PC-3 (cell line): Measurements from ENCODE around the gene LIG1. TPM values are rescaled to one million over a fixed set of nuclear protein-coding genes. Genes with fewer than 3 reads are reported as not detected.

Experiments used
- ATAC-seq: fragments of 200-7000 bp; cut with Tn5 transposase; 2 replicates; pipeline ENCODE4 v1.9.1; 2020; ENCODE audit warnings: mild to moderate bottlenecking, moderate library complexity
- BruUV-seq: library from RNA; stranded (reverse); fragments of 400-500 nt; replicated peaks from 2 replicates; lab custom pipeline; 2021; lab: Mats Ljungman, UMichigan
- CTCF ChIA-PET: fragments of 300-600 bp; sonication (Branson Sonifier 250); formaldehyde crosslinking; loops from one replicate; lab custom pipeline; 2022; ENCODE audit warnings: antibody characterized with exemption; lab: Charles Lee
- POLR2A ChIA-PET: fragments of 300-600 bp; sonication (Branson Sonifier 250); formaldehyde crosslinking; loops from one replicate; lab custom pipeline; 2022; ENCODE audit warnings: antibody characterized with exemption; ENCODE audit not compliant: unreplicated experiment; lab: Charles Lee
- DNase-seq: peaks from one replicate; pipeline ENCODE4 v3.0.0-alpha.2; 2015
- H2AFZ ChIP-seq: fragments of 300-600 bp; sonication (generic); 2 replicates; pipeline ENCODE4 v1.6.0; 2016; ENCODE audit warnings: antibody characterized with exemption, low read length
- H3F3A ChIP-seq: fragments of 300-600 bp; sonication (generic); one replicate; pipeline ENCODE4 v1.6.0; 2017; ENCODE audit warnings: antibody characterized with exemption, low read length, control low read depth, mild to moderate bottlenecking; ENCODE audit not compliant: unreplicated experiment
- H3K27ac ChIP-seq: fragments of 300-600 bp; sonication (generic); 2 replicates; pipeline ENCODE4 v1.5.1; 2016; ENCODE audit warnings: mild to moderate bottlenecking, low read length
- H3K27me3 ChIP-seq: fragments of 300-600 bp; sonication (generic); 2 replicates; pipeline ENCODE4 v1.6.1; 2016; ENCODE audit warnings: low read length, mixed read lengths
- H3K36me3 ChIP-seq: fragments of 300-600 bp; sonication (generic); 2 replicates; pipeline ENCODE4 v1.6.1; 2016; ENCODE audit warnings: low read depth, mixed run types, low read length, mixed read lengths
- H3K4me1 ChIP-seq: fragments of 300-600 bp; sonication (generic); 2 replicates; pipeline ENCODE4 v1.5.1; 2016; ENCODE audit warnings: low read length; ENCODE audit not compliant: insufficient read depth
- H3K4me2 ChIP-seq: fragments of 300-600 bp; sonication (generic); 2 replicates; pipeline ENCODE4 v1.6.0; 2016; ENCODE audit warnings: low read length
- H3K4me3 ChIP-seq: fragments of 300-600 bp; sonication (generic); 2 replicates; pipeline ENCODE4 v1.5.1; 2016; ENCODE audit warnings: mild to moderate bottlenecking, low read length, mixed read lengths
- H3K79me2 ChIP-seq: fragments of 300-600 bp; sonication (generic); 2 replicates; pipeline ENCODE4 v1.6.1; 2017; ENCODE audit warnings: low read length, mixed read lengths
- H3K9ac ChIP-seq: fragments of 300-600 bp; sonication (generic); 2 replicates; pipeline ENCODE4 v1.6.0; 2016; ENCODE audit warnings: mild to moderate bottlenecking, low read length
- H3K9me2 ChIP-seq: fragments of 300-600 bp; sonication (generic); replicated peaks from 2 replicates; pipeline ENCODE4 v1.6.1; 2016; ENCODE audit warnings: mixed run types, low read length, mixed read lengths
- H3K9me3 ChIP-seq: fragments of 300-600 bp; sonication (generic); 2 replicates; pipeline ENCODE4 v1.6.1; 2016; ENCODE audit warnings: low read length, mixed read lengths
- H4K20me1 ChIP-seq: fragments of 300-600 bp; sonication (generic); 2 replicates; pipeline ENCODE4 v1.6.1; 2016; ENCODE audit warnings: low read length, mixed read lengths
- EZH2 ChIP-seq: fragments of 300-600 bp; sonication (generic); IDR thresholded peaks from one replicate; pipeline ENCODE4 v1.6.1; 2017; ENCODE audit warnings: antibody characterized with exemption, mild to moderate bottlenecking, low read length; ENCODE audit not compliant: unreplicated experiment
- EZH2phosphoT487 ChIP-seq: fragments of 300-600 bp; sonication (generic); IDR thresholded peaks from 2 replicates; pipeline ENCODE4 v1.6.1; 2018; ENCODE audit warnings: mild to moderate bottlenecking, antibody characterized with exemption, low read length, borderline replicate concordance
- intact Hi-C: fragments of 100-400 bp; cut with micrococcal nuclease; formaldehyde crosslinking; loops from 2 replicates; pipeline ENCODE4 v1.9.0; 2023
- total RNA-seq: library from RNA; depleted of rRNA; stranded (reverse); fragments of >200 nt; gene quantifications from 2 replicates; pipeline ENCODE4 v1.2.3, GENCODE V29; 2014
- TF ChIP-seq, protein P1 (sequence below): fragments of 300-600 bp; sonication (generic); conservative IDR thresholded peaks from 2 replicates; pipeline ENCODE4 v1.5.1; 2017; ENCODE audit warnings: antibody characterized with exemption, low read depth, mild to moderate bottlenecking, low read length

Gene LIG1
- total RNA-seq, 1 experiment from 2014 or later = 67.5 TPM

DNA sequence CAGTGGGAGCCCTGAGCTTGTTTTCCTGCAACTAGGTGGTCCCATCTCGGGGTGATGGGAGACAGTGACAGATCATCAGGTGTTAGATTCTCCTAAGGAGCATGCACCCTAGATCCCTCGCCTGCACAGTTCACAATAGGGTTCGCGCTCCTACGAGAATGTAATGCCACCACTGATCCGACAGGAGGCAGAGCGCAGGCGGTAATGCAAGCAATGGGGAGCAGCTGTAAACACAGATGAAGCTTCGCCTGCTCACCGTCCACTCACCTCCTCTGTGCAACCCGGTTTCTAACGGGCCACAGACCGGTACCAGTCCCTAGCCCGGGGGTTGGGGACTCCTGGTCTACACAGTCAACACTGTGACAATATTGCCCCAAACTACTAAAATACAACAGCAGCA lies 46.8 kb upstream of the LIG1 start:
- H3K79me2 ChIP-seq = no peaks in the 10 kb centered on the region
- no peak overlapping the region for H3K27ac ChIP-seq
- H3K9ac ChIP-seq = no peak overlapping the region
- POLR2A ChIA-PET = no interaction called here
- 0 out of 2 replicates have a peak, but pooled peaks cover 8% of the 10 kb centered on the region for H3K4me1 ChIP-seq
- TF ChIP-seq EZH2 (no peak), EZH2phosphoT487 (no peak)
- TF ChIP-seq, protein P1, sequence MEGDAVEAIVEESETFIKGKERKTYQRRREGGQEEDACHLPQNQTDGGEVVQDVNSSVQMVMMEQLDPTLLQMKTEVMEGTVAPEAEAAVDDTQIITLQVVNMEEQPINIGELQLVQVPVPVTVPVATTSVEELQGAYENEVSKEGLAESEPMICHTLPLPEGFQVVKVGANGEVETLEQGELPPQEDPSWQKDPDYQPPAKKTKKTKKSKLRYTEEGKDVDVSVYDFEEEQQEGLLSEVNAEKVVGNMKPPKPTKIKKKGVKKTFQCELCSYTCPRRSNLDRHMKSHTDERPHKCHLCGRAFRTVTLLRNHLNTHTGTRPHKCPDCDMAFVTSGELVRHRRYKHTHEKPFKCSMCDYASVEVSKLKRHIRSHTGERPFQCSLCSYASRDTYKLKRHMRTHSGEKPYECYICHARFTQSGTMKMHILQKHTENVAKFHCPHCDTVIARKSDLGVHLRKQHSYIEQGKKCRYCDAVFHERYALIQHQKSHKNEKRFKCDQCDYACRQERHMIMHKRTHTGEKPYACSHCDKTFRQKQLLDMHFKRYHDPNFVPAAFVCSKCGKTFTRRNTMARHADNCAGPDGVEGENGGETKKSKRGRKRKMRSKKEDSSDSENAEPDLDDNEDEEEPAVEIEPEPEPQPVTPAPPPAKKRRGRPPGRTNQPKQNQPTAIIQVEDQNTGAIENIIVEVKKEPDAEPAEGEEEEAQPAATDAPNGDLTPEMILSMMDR = no peak
- intact Hi-C loops = no loop called here
- H3K9me2 ChIP-seq = no peaks in the 10 kb centered on the region
- ATAC-seq (no peak), DNase-seq (no peak)
- no peak overlapping the region for H3K4me3 ChIP-seq
- H3K4me2 ChIP-seq = no peak overlapping the region
- no peak overlapping the region for H2AFZ ChIP-seq
- no TSS peak for BruUV-seq
- H3F3A ChIP-seq = no peaks in the 10 kb centered on the region
- H3K27me3 ChIP-seq = no peaks in the 10 kb centered on the region
- H4K20me1 ChIP-seq = no peaks in the 10 kb centered on the region
- no peaks in the 10 kb centered on the region for H3K36me3 ChIP-seq
- CTCF ChIA-PET = no interaction called here
- H3K9me3 ChIP-seq = no peaks in the 10 kb centered on the region

DNA sequence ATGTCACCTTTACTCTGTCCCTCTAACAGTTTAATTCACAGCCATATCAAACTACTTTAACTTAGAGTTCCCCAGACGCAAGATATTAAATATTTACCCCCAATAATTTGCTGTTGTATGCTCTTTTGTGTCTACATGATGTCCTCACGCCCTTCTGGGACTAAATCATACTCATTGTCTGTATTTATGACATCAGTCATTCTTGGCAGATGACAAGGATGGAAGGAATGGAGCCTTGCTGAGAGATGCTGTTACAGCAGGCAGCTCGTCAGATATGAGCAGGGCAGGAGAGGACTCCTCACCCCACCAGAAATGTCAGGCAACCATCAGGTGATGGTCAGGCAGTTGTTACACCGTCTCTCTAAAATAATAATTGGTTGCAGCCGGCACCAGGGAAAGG lies 43.8 kb upstream of the LIG1 start:
- intact Hi-C loops = no loop called here
- Histone ChIP-seq H3K9me3 (no peaks in the 10 kb centered on the region), H4K20me1 (no peaks in the 10 kb centered on the region), H3K27ac (no peak overlapping the region), H3K4me2 (no peak overlapping the region), H3K27me3 (no peaks in the 10 kb centered on the region), H3K4me1 (0 out of 2 replicates have a peak, but pooled peaks cover 2% of the 10 kb centered on the region), H3K36me3 (no peaks in the 10 kb centered on the region), H3K4me3 (no peak overlapping the region), H3K9ac (no peak overlapping the region), H3K79me2 (no peaks in the 10 kb centered on the region), H3F3A (no peaks in the 10 kb centered on the region), H3K9me2 (no peaks in the 10 kb centered on the region), H2AFZ (no peak overlapping the region)
- TF ChIP-seq, protein P1 = no peak
- TF ChIP-seq EZH2 (no peak), EZH2phosphoT487 (no peak)
- ChIA-PET CTCF (no interaction called here), POLR2A (no interaction called here)
- ATAC-seq (no peak), DNase-seq (no peak)
- BruUV-seq = no TSS peak

DNA sequence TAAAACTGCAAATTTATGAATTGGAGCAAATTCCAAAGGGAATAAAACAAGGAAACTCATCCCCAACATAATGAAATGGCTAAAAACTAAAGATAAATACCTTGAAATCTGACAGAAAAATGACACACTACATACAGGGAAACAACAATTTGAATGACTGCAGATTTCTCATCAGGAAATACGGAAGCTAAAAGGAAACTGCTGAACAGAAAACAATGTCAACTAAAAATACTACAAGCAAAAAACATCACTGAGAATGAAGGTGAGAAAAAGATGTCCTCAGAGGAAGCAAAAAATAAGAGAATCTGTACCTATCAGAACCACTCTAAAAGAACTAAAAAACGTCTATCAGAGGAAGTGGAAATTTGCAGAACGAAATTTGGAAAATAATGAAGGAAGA lies 39.9 kb upstream of the LIG1 start:
- Histone ChIP-seq H3K79me2 (peaks cover 7% of the 10 kb centered on the region), H3K36me3 (no peaks in the 10 kb centered on the region), H3K9me2 (no peaks in the 10 kb centered on the region), H3K27me3 (no peaks in the 10 kb centered on the region), H3K4me3 (no peak overlapping the region), H3K4me2 (no peak overlapping the region), H4K20me1 (no peaks in the 10 kb centered on the region), H3K9me3 (no peaks in the 10 kb centered on the region), H3K27ac (no peak overlapping the region), H3F3A (no peaks in the 10 kb centered on the region), H3K9ac (no peak overlapping the region), H2AFZ (no peak overlapping the region), H3K4me1 (peaks cover under 1% of the 10 kb centered on the region; the same call in 1 of the 2 replicates)
- intact Hi-C loops = no loop called here
- CTCF ChIA-PET = no interaction called here
- no peak for DNase-seq
- TF ChIP-seq, protein P1 = no peak
- TF ChIP-seq EZH2 (no peak), EZH2phosphoT487 (no peak)
- ATAC-seq = no peak
- BruUV-seq = no TSS peak
- POLR2A ChIA-PET = no interaction called here
